ENCODE data around the gene ICA1. TPM values are rescaled to one million over a fixed set of nuclear protein-coding genes. Genes with fewer than 3 reads are reported as not detected.

ICA1 gene
- total RNA-seq, 1 experiment from 2014 or later = not detected

GRCh38 chr7:8215648-8216333 lies 46.2 kb downstream of the ICA1 start:
- no peaks in the 10 kb centered on the region for H3K4me1 ChIP-seq (ENCODE audit: insufficient read depth, low read length, poor library complexity, severe bottlenecking)
- no TSS peak for BruUV-seq (replicated peaks)

GRCh38 chr7:8214244-8214824 lies 47.6 kb downstream of the ICA1 start:
- no TSS peak for BruUV-seq (replicated peaks)
- Histone ChIP-seq H3K9me3 (ENCODE audit: low read depth, low read length, poor library complexity, severe bottlenecking) (no peaks in the 10 kb centered on the region), H3K27me3 (replicated peaks; ENCODE audit: insufficient read depth, low read depth, low read length, poor library complexity) (no peaks in the 10 kb centered on the region), H3K27ac (ENCODE audit: low read depth, low read length, poor library complexity, severe bottlenecking) (no peak overlapping the region), H3K4me3 (ENCODE audit: low read depth, low read length, poor library complexity, severe bottlenecking) (no peak overlapping the region), H3K36me3 (ENCODE audit: insufficient read depth, low read length, poor library complexity, severe bottlenecking) (no peaks in the 10 kb centered on the region), H3K4me1 (ENCODE audit: insufficient read depth, low read length, poor library complexity, severe bottlenecking) (no peaks in the 10 kb centered on the region)
- intact Hi-C loops (cut with micrococcal nuclease; ENCODE audit: unreplicated experiment) = loop anchor here (10.0 kb wide), 3 partner anchors 450 to 1250 kb away; no protein-coding TSS in a partner anchor
- no peak for DNase-seq (ENCODE audit: low spot score)
- ChIA-PET CTCF (interaction anchor here (0.8 kb wide), 1 partner anchor 24 kb away, joined by 3 read pairs; no protein-coding TSS in a partner anchor), POLR2A (ENCODE audit: low non-redundant PET) (no interaction called here)
- no peak for TF ChIP-seq EZH2 (IDR thresholded peaks at IDR 0.05; ENCODE audit: borderline replicate concordance, low read depth, low read length, poor library complexity, severe bottlenecking)

More at GRCh38 chr7:8215648-8216333, 46.2 kb downstream of the ICA1 start:
- Histone ChIP-seq H3K9me3 (ENCODE audit: low read depth, low read length, poor library complexity, severe bottlenecking) (no peaks in the 10 kb centered on the region), H3K27me3 (replicated peaks; ENCODE audit: insufficient read depth, low read depth, low read length, poor library complexity) (no peaks in the 10 kb centered on the region), H3K36me3 (ENCODE audit: insufficient read depth, low read length, poor library complexity, severe bottlenecking) (no peaks in the 10 kb centered on the region), H3K4me3 (ENCODE audit: low read depth, low read length, poor library complexity, severe bottlenecking) (no peak overlapping the region), H3K27ac (ENCODE audit: low read depth, low read length, poor library complexity, severe bottlenecking) (no peak overlapping the region)
- ChIA-PET CTCF (interaction anchor here (0.5 kb wide), 1 partner anchor 1265 kb away, joined by 4 read pairs; no protein-coding TSS in a partner anchor), POLR2A (ENCODE audit: low non-redundant PET) (no interaction called here)
- intact Hi-C loops (cut with micrococcal nuclease; ENCODE audit: unreplicated experiment) = loop anchor here (5.0 to 10.0 kb wide), 6 partner anchors 451 to 1251 kb away; no protein-coding TSS in a partner anchor
- TF ChIP-seq EZH2 (IDR thresholded peaks at IDR 0.05; ENCODE audit: borderline replicate concordance, low read depth, low read length, poor library complexity, severe bottlenecking) = no peak
- no peak for TF ChIP-seq CTCF (conservative IDR thresholded peaks at IDR 0.05; ENCODE audit: low read depth, low read length)
- no peak for DNase-seq (ENCODE audit: low spot score)

GRCh38 chr7:8213381-8213780 lies 48.6 kb downstream of the ICA1 start:
- intact Hi-C loops (cut with micrococcal nuclease; ENCODE audit: unreplicated experiment) = loop anchor here (10.0 kb wide), 3 partner anchors 449 to 1249 kb away; no protein-coding TSS in a partner anchor
- H3K27me3 ChIP-seq (replicated peaks; ENCODE audit: insufficient read depth, low read depth, low read length, poor library complexity) = no peaks in the 10 kb centered on the region
- ChIA-PET CTCF (no interaction called here), POLR2A (ENCODE audit: low non-redundant PET) (no interaction called here)
- no peaks in the 10 kb centered on the region for H3K9me3 ChIP-seq (ENCODE audit: low read depth, low read length, poor library complexity, severe bottlenecking)
- no peak for DNase-seq (ENCODE audit: low spot score)
- no peak for TF ChIP-seq EZH2 (IDR thresholded peaks at IDR 0.05; ENCODE audit: borderline replicate concordance, low read depth, low read length, poor library complexity, severe bottlenecking)
- TF ChIP-seq CTCF (conservative IDR thresholded peaks at IDR 0.05; ENCODE audit: low read depth, low read length) = no peak
- H3K4me1 ChIP-seq (ENCODE audit: insufficient read depth, low read length, poor library complexity, severe bottlenecking) = no peaks in the 10 kb centered on the region
- H3K4me3 ChIP-seq (ENCODE audit: low read depth, low read length, poor library complexity, severe bottlenecking) = no peak overlapping the region
- no TSS peak for BruUV-seq (replicated peaks)
- no peak overlapping the region for H3K27ac ChIP-seq (ENCODE audit: low read depth, low read length, poor library complexity, severe bottlenecking)
- no peaks in the 10 kb centered on the region for H3K36me3 ChIP-seq (ENCODE audit: insufficient read depth, low read length, poor library complexity, severe bottlenecking)

All from A673 (cell line).